GM21447 (cell line): ENCODE results near the gene AP2A1.
"Not testable (repeated sequence)": the region's sequence is repeated elsewhere in the genome, so short reads cannot be mapped to it uniquely, and the experiment has no call there.

ENCODE experiments used
- ATAC-seq: cut with Tn5 transposase; IDR thresholded peaks from one replicate; pipeline ENCODE4 v1.9.1; 2021; ENCODE audit not compliant: unreplicated experiment

The AP2A1 gene

GRCh38 chr19:49811328-49811727 is 44.5 kb downstream of the AP2A1 start:
- no peak for ATAC-seq

- ATAC-seq = no peak
These were observed 45.7 kb downstream of the AP2A1 start for GRCh38 chr19:49812452-49812996.

- peak; percentile 56 for ATAC-seq
These were observed 46.4 kb downstream of the AP2A1 start, which contains the start of gene FUZ for GRCh38 chr19:49812997-49813861. FUZ (minus strand) TSS chr19:49813292; CDS start chr19:49813106, 186 bp downstream.

GRCh38 chr19:49814010-49814409 is 47.2 kb downstream of the AP2A1 start:
- no peak for ATAC-seq

GRCh38 chr19:49816590-49816989 is 49.8 kb downstream of the AP2A1 start:
- no peak for ATAC-seq

- ATAC-seq = peak; percentile 53
These were observed 51.3 kb downstream of the AP2A1 start, which contains the start of gene MED25 for GRCh38 chr19:49817964-49818648. MED25 (plus strand) TSS chr19:49818289; CDS start chr19:49818342, 53 bp downstream.

GRCh38 chr19:49818649-49819370 is 52.0 kb downstream of the AP2A1 start:
- ATAC-seq = no peak

- not testable (repeated sequence) for ATAC-seq
These were observed 52.8 kb downstream of the AP2A1 start for GRCh38 chr19:49819452-49820115.

- ATAC-seq = no peak
These were observed 53.3 kb downstream of the AP2A1 start for GRCh38 chr19:49820125-49820524.

- ATAC-seq = no peak
These were observed 56.7 kb downstream of the AP2A1 start for GRCh38 chr19:49823472-49823871.

- ATAC-seq = no peak
These were observed 57.9 kb downstream of the AP2A1 start for GRCh38 chr19:49824662-49825061.

- no peak for ATAC-seq
These were observed 60.2 kb downstream of the AP2A1 start for GRCh38 chr19:49827034-49827433.

GRCh38 chr19:49829200-49829599 is 62.4 kb downstream of the AP2A1 start:
- no peak for ATAC-seq

- ATAC-seq = no peak
These were observed 62.9 kb downstream of the AP2A1 start for GRCh38 chr19:49829721-49830120.

GRCh38 chr19:49830766-49831165 is 64.0 kb downstream of the AP2A1 start:
- no peak for ATAC-seq

GRCh38 chr19:49831592-49831991 is 64.8 kb downstream of the AP2A1 start:
- ATAC-seq = no peak

GRCh38 chr19:49832556-49832955 is 65.8 kb downstream of the AP2A1 start:
- no peak for ATAC-seq

GRCh38 chr19:49833599-49833998 is 66.8 kb downstream of the AP2A1 start:
- ATAC-seq = no peak

- ATAC-seq = no peak
These were observed 68.8 kb downstream of the AP2A1 start for GRCh38 chr19:49835562-49835961.

- no peak for ATAC-seq
These were observed 69.6 kb downstream of the AP2A1 start for GRCh38 chr19:49836176-49837008.
